Subcutaneous abdominal adipose tissue (tissue), 5 donors: ENCODE measurements around the gene NAGS.

ENCODE experiments used
- H3K27ac ChIP-seq: one replicate; pipeline ENCODE4 v1.7.0; 2013; ENCODE audit warnings: low read depth, mild to moderate bottlenecking, inconsistent platforms, low read length, moderate library complexity
- H3K27me3 ChIP-seq, 5 donors: one replicate each; pipeline ENCODE4 v1.7.0; 2013; ENCODE audit warnings: low read length in 5 of 5, inconsistent platforms in 1 of 5; ENCODE audit not compliant: control insufficient read depth in 5 of 5, insufficient read depth in 4 of 5
- H3K36me3 ChIP-seq, 5 donors: one replicate each; pipeline ENCODE4 v1.7.0; 2013; ENCODE audit warnings: low read length in 5 of 5; ENCODE audit not compliant: control insufficient read depth in 5 of 5, insufficient read depth in 5 of 5
- H3K4me1 ChIP-seq, 5 donors: one replicate each; pipeline ENCODE4 v1.7.0; 2013; ENCODE audit warnings: low read length in 5 of 5, mild to moderate bottlenecking in 3 of 5, moderate library complexity in 1 of 5; ENCODE audit not compliant: control insufficient read depth in 5 of 5, insufficient read depth in 5 of 5
- H3K4me3 ChIP-seq, 5 donors: one replicate each; pipeline ENCODE4 v1.7.0; 2013; ENCODE audit warnings: low read length in 5 of 5, low read depth in 1 of 5
- H3K9ac ChIP-seq, 5 donors: one replicate each; pipeline ENCODE4 v1.7.0; 2013; ENCODE audit warnings: low read length in 5 of 5, mild to moderate bottlenecking in 4 of 5, moderate library complexity in 3 of 5
- H3K9me3 ChIP-seq, 5 donors: one replicate each; pipeline ENCODE4 v1.7.0; 2013; ENCODE audit warnings: low read length in 5 of 5; ENCODE audit not compliant: control insufficient read depth in 5 of 5
- donor health status: healthy.
- donor health status: healthy.
- donor health status: healthy.
- donor health status: healthy.
- donor health status: healthy.

NAGS gene

DNA sequence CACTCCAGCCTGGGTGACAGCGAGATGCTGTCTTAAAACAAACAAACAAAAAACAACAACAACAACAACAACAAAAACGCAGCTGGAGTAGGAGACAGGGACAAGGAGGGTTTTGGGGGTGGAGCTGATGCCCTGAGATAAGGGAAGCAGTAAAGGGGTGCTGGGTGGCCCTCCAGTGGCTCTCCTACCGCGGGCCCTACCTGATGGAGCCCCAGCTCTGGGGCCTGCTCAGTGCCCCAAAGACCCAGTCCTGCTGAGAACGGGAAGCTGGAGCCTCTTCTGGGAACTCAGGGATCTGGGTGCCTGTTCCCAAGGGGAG is 21.3 kb upstream of the NAGS start:
- H3K4me1 ChIP-seq = peaks cover 0 to 13% (median 12%) of the 10 kb centered on the region in 5 donors
- H3K36me3 ChIP-seq = no peaks in the 10 kb centered on the region
- no peak overlapping the region for H3K9ac ChIP-seq
- H3K4me3 ChIP-seq = peak overlapping the region in 3 of 5 donors; percentile 56 to 62 (median 57)
- no peaks in the 10 kb centered on the region for H3K9me3 ChIP-seq
- H3K27me3 ChIP-seq = peaks cover 18 to 49% (median 45%) of the 10 kb centered on the region in 5 donors
- H3K27ac ChIP-seq = no peak overlapping the region

DNA sequence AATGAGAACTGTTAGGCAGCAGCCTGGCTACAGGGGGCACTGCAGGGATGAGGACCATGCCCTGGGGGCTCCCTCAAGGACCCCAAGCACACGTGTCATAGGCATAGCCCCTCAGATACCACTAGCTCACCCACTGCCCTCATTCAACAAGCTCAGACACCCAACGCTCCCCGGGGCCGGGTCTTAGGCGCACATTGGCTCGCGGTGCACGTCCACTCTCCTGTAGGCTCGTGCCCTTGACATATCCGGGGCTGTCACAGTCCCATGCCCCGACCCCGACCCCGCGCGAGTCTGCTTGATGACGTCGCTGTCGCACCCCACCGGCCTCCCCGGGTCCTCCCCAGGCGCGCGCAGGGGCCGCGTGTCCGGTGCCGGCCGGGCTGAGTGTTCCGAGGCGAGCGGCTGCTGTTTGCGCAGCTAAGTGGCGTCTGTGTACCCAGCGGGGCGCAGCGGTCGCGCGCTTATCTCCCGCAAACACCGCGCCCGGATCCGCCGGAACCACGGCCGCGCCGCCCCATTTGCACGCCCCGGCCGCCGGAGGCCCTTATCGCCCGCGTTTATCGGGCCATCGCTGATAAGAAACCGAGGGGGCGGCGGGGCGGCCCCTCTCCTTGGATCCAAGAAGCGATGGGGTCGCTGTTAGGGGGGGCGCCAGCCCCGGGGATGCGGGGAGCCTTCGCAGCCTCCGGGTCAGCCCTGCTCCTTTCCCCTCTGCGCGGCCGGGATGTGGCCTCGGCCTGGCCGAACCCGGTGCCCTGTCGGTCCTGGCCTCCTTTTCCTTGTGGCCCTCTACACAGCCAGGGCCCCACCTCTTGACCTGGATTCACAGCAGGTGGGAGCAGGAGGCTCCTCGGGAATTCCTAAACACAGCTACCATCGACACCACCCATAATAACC is 20.7 kb upstream of the NAGS start:
- Histone ChIP-seq H3K4me1 (peaks cover 0 to 13% (median 12%) of the 10 kb centered on the region in 5 donors), H3K9ac (peak overlapping the region in 1 of 5 donors; percentile 59), H3K27ac (no peak overlapping the region), H3K4me3 (peak overlapping the region; percentile 39 to 62 (median 56)), H3K27me3 (peaks cover 18 to 49% (median 41%) of the 10 kb centered on the region in 5 donors), H3K9me3 (no peaks in the 10 kb centered on the region), H3K36me3 (no peaks in the 10 kb centered on the region)

DNA sequence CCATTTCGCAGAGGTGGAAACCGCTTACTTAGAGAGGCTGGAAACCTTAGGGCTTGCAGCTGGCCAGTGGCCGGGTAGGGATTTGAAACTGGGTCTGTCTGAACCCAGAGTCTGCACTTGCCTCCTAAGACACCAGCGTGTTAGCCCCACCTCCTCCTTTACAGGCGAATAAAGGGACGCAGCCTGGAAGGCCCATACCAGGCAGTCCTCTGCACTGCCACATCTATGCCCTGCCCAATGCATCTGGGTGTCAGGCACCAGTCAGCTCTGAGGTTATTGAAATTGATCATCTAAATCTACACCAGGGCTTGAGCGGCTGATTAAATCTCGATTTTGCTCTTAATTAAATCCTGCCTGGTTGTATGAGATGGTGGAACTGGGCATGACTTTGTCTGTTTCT is 19.9 kb upstream of the NAGS start:
- Histone ChIP-seq H3K27ac (no peak overlapping the region), H3K4me3 (peak overlapping the region; percentile 39 to 62 (median 56)), H3K4me1 (peaks cover 0 to 13% (median 12%) of the 10 kb centered on the region in 5 donors), H3K27me3 (peaks cover 18 to 49% (median 40%) of the 10 kb centered on the region in 5 donors), H3K9ac (no peak overlapping the region), H3K36me3 (no peaks in the 10 kb centered on the region), H3K9me3 (no peaks in the 10 kb centered on the region)

DNA sequence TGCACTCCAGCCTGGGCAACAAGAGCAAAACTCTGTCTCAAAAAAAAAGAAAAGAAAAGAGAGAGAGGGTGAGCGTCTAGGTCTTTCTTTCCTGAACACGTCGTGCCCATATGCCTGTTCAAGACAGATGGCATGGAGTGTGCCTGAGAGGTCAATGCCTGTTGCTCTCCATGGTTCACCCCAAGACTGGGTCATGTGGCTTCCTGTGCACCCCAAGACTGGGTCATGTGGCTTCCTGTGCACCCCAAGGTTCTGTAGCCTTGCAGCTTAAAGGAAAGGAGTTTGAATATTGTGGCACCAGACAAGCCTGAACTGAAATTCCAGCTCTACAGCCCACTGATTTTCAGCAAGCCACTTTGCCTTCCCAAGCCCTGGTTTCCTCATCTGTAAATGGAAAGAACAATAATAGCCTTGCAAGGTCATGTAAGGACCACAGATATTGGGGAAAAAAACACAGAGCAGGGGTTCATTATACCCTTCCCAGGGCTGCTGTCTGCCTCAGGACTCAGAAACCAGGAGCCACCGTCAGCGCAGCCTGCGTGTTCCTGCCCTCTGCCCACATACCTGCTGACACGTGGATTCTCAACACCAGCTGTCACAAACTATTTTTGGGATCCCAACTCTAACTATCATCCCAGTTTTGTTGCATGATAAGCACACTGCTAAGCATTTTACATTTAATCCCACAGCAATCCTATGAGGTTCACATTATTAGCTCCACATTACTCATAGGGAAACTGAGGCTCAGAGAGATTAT is 18.0 kb upstream of the NAGS start:
- Histone ChIP-seq H3K4me1 (peaks cover 0 to 13% (median 12%) of the 10 kb centered on the region in 5 donors), H3K9ac (no peak overlapping the region), H3K27ac (no peak overlapping the region), H3K9me3 (no peaks in the 10 kb centered on the region), H3K36me3 (no peaks in the 10 kb centered on the region), H3K4me3 (no peak overlapping the region), H3K27me3 (peaks cover 18 to 49% (median 36%) of the 10 kb centered on the region in 5 donors)

GRCh38 chr17:43987131-43988021 is 17.0 kb upstream of the NAGS start:
- H3K27ac ChIP-seq = no peak overlapping the region
- H3K27me3 ChIP-seq = peaks cover 16 to 44% (median 35%) of the 10 kb centered on the region in 5 donors
- no peak overlapping the region for H3K4me3 ChIP-seq
- peaks cover 0 to 13% (median 12%) of the 10 kb centered on the region in 5 donors for H3K4me1 ChIP-seq
- no peak overlapping the region for H3K9ac ChIP-seq
- no peaks in the 10 kb centered on the region for H3K9me3 ChIP-seq
- H3K36me3 ChIP-seq = no peaks in the 10 kb centered on the region

DNA sequence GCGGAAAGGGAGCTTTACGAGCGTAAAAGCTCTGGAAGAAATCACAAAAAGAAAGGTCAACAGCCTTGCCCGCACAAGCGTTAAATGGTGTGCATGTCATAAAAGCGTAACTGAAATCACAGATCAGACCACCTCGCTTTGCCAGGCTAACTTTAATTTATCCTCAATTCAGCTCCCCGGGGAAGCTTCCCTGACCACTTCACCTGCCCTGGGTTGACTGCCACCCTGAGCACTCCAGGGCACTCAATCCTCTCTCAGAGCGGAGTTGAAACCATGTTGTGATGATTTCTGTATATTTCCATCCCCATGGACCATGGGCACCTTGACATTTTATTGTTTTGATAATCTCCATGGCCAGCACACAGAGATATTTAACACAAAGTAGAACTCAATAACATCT is 16.1 kb upstream of the NAGS start:
- Histone ChIP-seq H3K4me3 (no peak overlapping the region), H3K36me3 (no peaks in the 10 kb centered on the region), H3K9ac (no peak overlapping the region), H3K27ac (no peak overlapping the region), H3K9me3 (no peaks in the 10 kb centered on the region), H3K4me1 (peaks cover 0 to 12% (median 11%) of the 10 kb centered on the region in 5 donors), H3K27me3 (peaks cover 10 to 36% (median 28%) of the 10 kb centered on the region in 5 donors)

- no peak overlapping the region for H3K27ac ChIP-seq
- no peak overlapping the region for H3K9ac ChIP-seq
- peaks cover 7 to 25% (median 9%) of the 10 kb centered on the region in 5 donors for H3K27me3 ChIP-seq
- H3K9me3 ChIP-seq = no peaks in the 10 kb centered on the region
- H3K4me1 ChIP-seq = peaks cover 0 to 10% (median 8%) of the 10 kb centered on the region in 5 donors
- no peaks in the 10 kb centered on the region for H3K36me3 ChIP-seq
- no peak overlapping the region for H3K4me3 ChIP-seq
These were observed 11.8 kb upstream of the NAGS start for GRCh38 chr17:43992641-43993040.

DNA sequence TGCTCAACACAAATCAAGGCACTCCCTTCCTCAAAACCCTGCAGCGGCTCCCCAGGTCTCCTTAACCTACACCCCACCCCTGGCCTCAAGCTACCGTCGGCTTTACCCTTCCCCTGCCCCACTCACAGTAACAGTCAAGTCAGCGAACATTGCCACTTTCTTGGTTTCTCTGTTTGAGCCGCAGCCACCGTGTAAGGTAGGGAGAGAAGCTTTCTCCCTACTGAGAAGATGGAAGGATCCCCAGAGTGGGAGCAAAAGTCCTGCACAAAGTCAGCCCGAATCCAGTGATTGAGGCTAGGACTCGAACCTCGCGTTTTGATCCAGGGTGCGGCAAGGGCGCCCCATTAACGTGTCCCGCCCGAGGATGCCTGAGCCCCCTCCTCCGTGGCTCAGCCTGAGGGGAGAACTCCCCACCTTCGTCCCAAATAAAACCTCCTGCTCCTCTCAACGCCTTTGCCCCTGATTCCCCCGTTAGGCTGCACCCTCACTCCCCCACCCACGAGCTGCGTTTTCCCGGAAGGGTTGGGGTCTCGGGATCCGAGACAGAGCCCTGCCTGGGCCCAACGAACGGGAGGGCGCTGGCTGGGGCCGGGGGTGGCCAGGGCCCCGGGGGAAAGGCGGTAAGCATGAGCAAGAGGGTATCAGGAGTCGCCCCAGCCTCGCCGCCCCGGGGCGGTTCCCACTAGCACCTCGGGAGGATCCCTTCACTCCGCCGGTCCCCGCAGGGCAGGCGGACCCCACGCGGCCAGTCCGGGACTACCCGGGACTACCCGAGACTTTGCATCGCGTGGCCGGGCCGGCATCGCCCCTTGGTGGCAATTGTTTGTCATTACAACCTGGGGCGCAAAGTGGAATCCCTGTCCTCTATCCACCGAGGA is 9.9 kb upstream of the NAGS start:
- Histone ChIP-seq H3K4me1 (peaks cover 0 to 10% (median 8%) of the 10 kb centered on the region in 5 donors), H3K27me3 (peaks cover 4 to 20% (median 9%) of the 10 kb centered on the region in 5 donors), H3K9ac (peak overlapping the region in 2 of 5 donors; percentile 23 to 52), H3K27ac (no peak overlapping the region), H3K9me3 (no peaks in the 10 kb centered on the region), H3K4me3 (peak overlapping the region in 2 of 5 donors; percentile 29 to 44), H3K36me3 (no peaks in the 10 kb centered on the region)

GRCh38 chr17:43995150-43995471 is 9.3 kb upstream of the NAGS start:
- Histone ChIP-seq H3K9ac (peak overlapping the region in 1 of 5 donors; percentile 52), H3K9me3 (no peaks in the 10 kb centered on the region), H3K4me3 (no peak overlapping the region), H3K36me3 (no peaks in the 10 kb centered on the region), H3K27me3 (peaks cover 4 to 20% (median 9%) of the 10 kb centered on the region in 5 donors), H3K27ac (no peak overlapping the region), H3K4me1 (peaks cover 0 to 10% (median 8%) of the 10 kb centered on the region in 5 donors)
